Gastroesophageal sphincter (tissue), 2 donors: ENCODE data around the gene PSMB8.

Source experiments
- EP300 ChIP-seq: sonication (generic); formaldehyde crosslinking; IDR thresholded peaks from one replicate; pipeline ENCODE4 v1.6.1; 2017; ENCODE audit warnings: antibody characterized with exemption, mild to moderate bottlenecking
- POLR2A ChIP-seq, 2 donors: fragments of 450-650 bp; IDR thresholded peaks; one replicate each; pipeline ENCODE4 v1.6.1; 2017; ENCODE audit warnings: antibody characterized with exemption in 2 of 2, mild to moderate bottlenecking in 2 of 2, moderate library complexity in 1 of 2

DNA sequence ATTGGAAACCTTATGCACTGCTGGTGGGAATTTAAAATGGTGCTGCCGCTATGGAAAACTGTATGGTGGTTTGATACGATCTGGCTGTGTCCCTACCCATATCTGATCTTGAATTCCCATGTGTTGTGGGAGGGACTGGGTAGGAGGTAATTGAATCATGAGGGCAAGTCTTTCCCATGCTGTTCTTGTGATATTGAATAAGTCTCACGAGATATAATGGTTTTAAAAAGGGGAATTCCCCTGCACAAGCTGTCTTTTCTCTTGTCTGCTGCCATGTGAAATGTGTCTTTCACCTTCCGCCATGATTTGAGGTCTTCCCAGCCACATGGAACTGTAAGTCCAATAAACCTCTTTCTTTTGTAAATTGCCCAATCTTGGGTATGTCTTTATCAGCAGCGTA, 10.2 kb downstream of the PSMB8 start:
- no peak for TF ChIP-seq POLR2A (IDR thresholded peaks at IDR 0.05)
- TF ChIP-seq EP300: no peak
